ENCODE measurements around the gene NFAT5.

NFAT5 gene

DNA sequence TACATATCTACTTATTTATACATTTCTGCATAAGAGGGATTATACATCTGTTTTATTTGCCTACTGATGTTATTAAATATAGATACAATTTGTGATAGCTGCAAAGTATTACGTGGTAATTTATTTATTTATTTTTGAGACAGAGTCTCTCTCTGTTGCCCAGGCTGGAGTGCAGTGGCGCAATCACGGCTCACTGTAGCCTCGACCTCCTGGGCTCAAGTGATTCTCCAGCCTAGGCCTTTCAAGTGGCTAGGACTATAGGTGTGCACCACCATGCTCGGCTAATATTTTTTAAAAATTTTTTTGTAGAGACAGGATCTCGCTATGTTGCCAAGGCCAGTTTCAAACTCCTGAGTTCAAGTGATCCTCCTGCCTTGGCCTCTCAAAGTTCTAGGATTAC, 35.5 kb downstream of the NFAT5 start:
- TF ChIP-seq, protein P1, sequence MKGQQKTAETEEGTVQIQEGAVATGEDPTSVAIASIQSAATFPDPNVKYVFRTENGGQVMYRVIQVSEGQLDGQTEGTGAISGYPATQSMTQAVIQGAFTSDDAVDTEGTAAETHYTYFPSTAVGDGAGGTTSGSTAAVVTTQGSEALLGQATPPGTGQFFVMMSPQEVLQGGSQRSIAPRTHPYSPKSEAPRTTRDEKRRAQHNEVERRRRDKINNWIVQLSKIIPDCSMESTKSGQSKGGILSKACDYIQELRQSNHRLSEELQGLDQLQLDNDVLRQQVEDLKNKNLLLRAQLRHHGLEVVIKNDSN (IDR thresholded peaks at IDR 0.05) = no peak
- TF ChIP-seq TAF1 (IDR thresholded peaks at IDR 0.05; ENCODE audit: low read depth) (no peak), TEAD4 (IDR thresholded peaks at IDR 0.05) (no peak), EP300 (IDR thresholded peaks at IDR 0.05; ENCODE audit: borderline replicate concordance) (no peak)

DNA sequence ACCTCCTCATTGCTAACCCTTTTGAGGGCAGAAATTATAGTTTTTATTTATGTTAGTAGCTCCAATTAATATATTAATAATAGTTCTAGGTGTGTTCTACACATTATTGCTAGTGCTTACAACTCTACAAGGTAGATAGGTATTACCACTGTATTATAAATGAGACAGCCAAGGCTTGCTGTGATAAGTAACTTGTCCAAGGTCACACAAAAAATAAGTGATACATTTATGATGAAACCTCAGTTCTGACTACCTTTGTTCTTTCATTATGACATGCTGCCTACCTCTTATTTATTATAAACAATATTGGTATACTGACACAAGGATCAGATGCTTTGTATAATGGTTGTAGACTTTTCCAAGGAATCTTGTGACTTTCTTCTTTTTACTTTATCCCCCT, 41.2 kb downstream of the NFAT5 start:
- TF ChIP-seq CREB1 (IDR thresholded peaks at IDR 0.05; ENCODE audit: low read depth) (no peak), TEAD4 (IDR thresholded peaks at IDR 0.05) (no peak), CEBPB (IDR thresholded peaks at IDR 0.05) (no peak), EGR1 (IDR thresholded peaks at IDR 0.05) (no peak), FOXM1 (IDR thresholded peaks at IDR 0.05; ENCODE audit: borderline replicate concordance, low read depth) (no peak), YY1 (IDR thresholded peaks at IDR 0.05; ENCODE audit: low read depth) (no peak), RAD21 (IDR thresholded peaks at IDR 0.05; ENCODE audit: low read depth) (no peak), TCF12 (IDR thresholded peaks at IDR 0.05; ENCODE audit: low read depth) (no peak), NFIC (IDR thresholded peaks at IDR 0.05) (no peak), TAF1 (IDR thresholded peaks at IDR 0.05; ENCODE audit: low read depth) (no peak)
- TF ChIP-seq, protein P1 (IDR thresholded peaks at IDR 0.05) = no peak

DNA sequence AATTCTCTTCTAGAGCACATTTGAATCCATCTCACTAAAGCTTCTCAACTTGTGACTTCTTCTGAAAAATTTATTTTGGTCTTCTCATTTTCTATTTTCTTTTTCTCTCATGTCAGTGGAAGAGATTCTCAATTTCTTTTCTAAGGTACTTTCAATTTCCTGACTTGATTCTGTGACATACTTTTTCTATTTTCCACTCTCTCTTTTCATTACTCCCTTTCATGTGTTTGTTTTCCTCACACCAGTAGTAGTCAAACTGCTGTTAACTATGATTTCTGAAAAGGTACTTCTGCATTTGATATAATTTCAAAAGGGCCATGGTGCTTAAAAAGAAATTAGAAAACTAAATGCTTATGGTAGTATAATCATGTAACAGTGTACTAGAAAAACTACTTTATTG, 41.9 kb downstream of the NFAT5 start:
- TF ChIP-seq EP300 (IDR thresholded peaks at IDR 0.05; ENCODE audit: borderline replicate concordance) = no peak

DNA sequence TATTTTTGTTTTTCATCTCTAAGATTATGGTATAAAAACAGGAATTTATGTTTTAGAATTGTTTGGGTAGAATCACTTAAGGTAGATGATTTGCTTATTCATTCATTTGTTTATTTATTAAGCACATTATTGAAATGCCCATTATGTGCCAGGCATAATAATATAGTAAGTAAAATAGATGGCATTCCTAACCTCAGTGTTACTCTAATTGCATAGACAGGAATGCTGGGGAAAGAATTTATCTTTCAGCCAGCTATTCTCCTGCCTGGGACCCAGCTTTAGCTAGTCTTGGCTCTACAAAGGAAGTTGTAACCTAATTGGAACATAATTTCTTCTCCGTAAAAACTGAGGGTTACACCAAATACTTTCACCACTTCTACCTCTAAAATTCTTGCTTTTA, 44.6 kb downstream of the NFAT5 start:
- TF ChIP-seq ZBTB7A (IDR thresholded peaks at IDR 0.05; ENCODE audit: low read depth) (no peak), TAF1 (IDR thresholded peaks at IDR 0.05; ENCODE audit: low read depth) (no peak), TCF12 (IDR thresholded peaks at IDR 0.05; ENCODE audit: low read depth) (no peak), CREB1 (IDR thresholded peaks at IDR 0.05; ENCODE audit: low read depth) (no peak), RAD21 (IDR thresholded peaks at IDR 0.05; ENCODE audit: low read depth) (no peak), TEAD4 (IDR thresholded peaks at IDR 0.05) (peak; percentile 36; the same call in 1 of the 2 replicates), NFIC (IDR thresholded peaks at IDR 0.05) (no peak)
- TF ChIP-seq, protein P2, sequence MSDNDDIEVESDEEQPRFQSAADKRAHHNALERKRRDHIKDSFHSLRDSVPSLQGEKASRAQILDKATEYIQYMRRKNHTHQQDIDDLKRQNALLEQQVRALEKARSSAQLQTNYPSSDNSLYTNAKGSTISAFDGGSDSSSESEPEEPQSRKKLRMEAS (IDR thresholded peaks at IDR 0.05) = no peak

DNA sequence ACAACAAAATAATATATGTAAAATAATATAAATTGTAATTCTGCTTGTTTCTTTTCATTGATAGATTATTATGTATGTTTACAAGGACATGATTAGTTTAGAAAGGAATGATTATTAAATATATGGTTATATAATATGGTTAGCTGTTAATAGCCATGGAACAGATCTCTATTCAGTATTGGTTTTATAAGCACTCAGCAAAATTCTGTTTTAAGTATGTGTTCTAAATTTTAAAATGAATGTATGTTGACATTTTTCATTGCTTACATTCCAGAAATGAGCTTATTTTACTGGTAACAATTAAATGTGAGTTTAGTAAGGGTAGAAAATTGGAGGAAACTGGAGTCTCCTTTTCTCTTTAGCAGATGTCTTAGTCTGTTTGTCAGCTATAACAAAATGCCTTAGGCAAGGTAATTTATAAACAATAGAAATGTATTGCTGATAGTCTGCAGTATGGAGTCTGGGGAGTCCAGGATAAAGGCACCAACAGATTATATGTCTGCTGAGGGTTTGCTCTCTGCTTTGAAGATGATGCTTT, 45.4 kb downstream of the NFAT5 start:
- TF ChIP-seq CEBPB (IDR thresholded peaks at IDR 0.05) (no peak), EGR1 (IDR thresholded peaks at IDR 0.05) (no peak), NFIC (IDR thresholded peaks at IDR 0.05) (no peak), ZBTB7A (IDR thresholded peaks at IDR 0.05; ENCODE audit: low read depth) (no peak), RAD21 (IDR thresholded peaks at IDR 0.05; ENCODE audit: low read depth) (no peak), YY1 (IDR thresholded peaks at IDR 0.05; ENCODE audit: low read depth) (no peak), TCF12 (IDR thresholded peaks at IDR 0.05; ENCODE audit: low read depth) (no peak), TAF1 (IDR thresholded peaks at IDR 0.05; ENCODE audit: low read depth) (no peak), EP300 (IDR thresholded peaks at IDR 0.05; ENCODE audit: borderline replicate concordance) (no peak), FOXM1 (IDR thresholded peaks at IDR 0.05; ENCODE audit: borderline replicate concordance, low read depth) (no peak)
- TF ChIP-seq, protein P2 (IDR thresholded peaks at IDR 0.05) = no peak
- TF ChIP-seq, protein P1 (IDR thresholded peaks at IDR 0.05) = no peak

DNA sequence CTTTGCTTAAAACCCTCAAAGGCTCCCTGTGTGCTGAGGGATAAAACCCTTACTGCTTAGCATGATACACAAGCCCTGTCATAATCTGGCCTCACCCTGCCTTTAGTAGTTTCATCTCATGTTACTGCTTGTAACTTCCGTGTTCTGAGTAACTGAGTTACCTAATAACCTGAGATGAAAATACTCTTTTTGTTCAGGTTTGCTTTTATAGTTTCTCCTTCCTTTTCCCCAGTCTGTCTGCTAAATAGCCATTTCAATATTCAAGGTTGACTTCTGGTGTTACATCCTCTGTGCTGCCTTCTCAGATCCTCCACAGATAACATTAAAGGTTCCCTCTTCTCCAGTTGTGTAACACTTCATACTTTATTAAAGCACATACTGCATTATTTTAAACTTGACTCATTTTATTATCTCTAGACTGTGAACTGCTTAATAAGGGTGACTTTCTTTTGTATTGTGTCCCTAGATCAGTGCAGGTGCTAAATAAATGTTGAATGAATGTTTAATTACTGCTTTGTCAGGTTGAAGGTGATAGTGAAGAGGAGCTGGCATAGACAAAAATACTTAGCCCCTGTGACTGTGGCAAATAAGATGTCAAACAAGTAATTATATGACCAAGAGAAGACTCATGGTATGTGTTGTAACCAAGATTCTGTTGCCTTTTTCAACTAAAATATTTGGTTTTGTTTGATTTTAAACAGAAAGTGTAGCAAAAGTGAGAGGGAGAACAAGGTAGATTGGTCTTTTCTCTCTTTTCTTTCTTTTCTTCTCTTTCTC, 47.8 kb downstream of the NFAT5 start:
- no peak for TF ChIP-seq TCF12 (IDR thresholded peaks at IDR 0.05; ENCODE audit: low read depth)

DNA sequence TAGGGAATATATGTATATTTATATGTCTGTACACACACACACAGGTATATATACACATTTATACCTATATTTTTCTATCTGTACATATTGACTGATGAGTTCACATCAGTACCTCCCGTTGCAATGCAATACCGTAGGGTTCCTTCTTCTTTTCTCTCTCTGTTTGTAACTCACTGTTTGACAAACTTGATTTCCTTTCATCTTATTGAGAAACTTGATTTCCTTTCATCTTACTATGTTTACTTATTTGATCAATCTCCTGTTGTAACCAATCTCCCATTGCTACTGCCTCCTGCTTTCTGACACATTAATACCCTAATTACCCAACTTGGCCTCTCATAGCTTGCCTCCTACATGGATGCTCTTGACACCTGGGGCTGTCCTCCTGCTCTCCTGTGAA, 49.8 kb downstream of the NFAT5 start:
- no peak for TF ChIP-seq EP300 (IDR thresholded peaks at IDR 0.05; ENCODE audit: borderline replicate concordance)
- TF ChIP-seq, protein P3, sequence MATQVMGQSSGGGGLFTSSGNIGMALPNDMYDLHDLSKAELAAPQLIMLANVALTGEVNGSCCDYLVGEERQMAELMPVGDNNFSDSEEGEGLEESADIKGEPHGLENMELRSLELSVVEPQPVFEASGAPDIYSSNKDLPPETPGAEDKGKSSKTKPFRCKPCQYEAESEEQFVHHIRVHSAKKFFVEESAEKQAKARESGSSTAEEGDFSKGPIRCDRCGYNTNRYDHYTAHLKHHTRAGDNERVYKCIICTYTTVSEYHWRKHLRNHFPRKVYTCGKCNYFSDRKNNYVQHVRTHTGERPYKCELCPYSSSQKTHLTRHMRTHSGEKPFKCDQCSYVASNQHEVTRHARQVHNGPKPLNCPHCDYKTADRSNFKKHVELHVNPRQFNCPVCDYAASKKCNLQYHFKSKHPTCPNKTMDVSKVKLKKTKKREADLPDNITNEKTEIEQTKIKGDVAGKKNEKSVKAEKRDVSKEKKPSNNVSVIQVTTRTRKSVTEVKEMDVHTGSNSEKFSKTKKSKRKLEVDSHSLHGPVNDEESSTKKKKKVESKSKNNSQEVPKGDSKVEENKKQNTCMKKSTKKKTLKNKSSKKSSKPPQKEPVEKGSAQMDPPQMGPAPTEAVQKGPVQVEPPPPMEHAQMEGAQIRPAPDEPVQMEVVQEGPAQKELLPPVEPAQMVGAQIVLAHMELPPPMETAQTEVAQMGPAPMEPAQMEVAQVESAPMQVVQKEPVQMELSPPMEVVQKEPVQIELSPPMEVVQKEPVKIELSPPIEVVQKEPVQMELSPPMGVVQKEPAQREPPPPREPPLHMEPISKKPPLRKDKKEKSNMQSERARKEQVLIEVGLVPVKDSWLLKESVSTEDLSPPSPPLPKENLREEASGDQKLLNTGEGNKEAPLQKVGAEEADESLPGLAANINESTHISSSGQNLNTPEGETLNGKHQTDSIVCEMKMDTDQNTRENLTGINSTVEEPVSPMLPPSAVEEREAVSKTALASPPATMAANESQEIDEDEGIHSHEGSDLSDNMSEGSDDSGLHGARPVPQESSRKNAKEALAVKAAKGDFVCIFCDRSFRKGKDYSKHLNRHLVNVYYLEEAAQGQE (IDR thresholded peaks at IDR 0.05; ENCODE audit: low read depth) = no peak
- TF ChIP-seq CREB1 (IDR thresholded peaks at IDR 0.05; ENCODE audit: low read depth) = no peak
- TF ChIP-seq TEAD4 (IDR thresholded peaks at IDR 0.05) = no peak
- no peak for TF ChIP-seq CEBPB (IDR thresholded peaks at IDR 0.05)
- TF ChIP-seq NFIC (IDR thresholded peaks at IDR 0.05) = no peak
- TF ChIP-seq TAF1 (IDR thresholded peaks at IDR 0.05; ENCODE audit: low read depth) = no peak
- no peak for TF ChIP-seq TCF12 (IDR thresholded peaks at IDR 0.05; ENCODE audit: low read depth)
- TF ChIP-seq, protein P1 (IDR thresholded peaks at IDR 0.05) = no peak
- no peak for TF ChIP-seq FOXM1 (IDR thresholded peaks at IDR 0.05; ENCODE audit: borderline replicate concordance, low read depth)
- TF ChIP-seq, protein P2 (IDR thresholded peaks at IDR 0.05) = no peak
- TF ChIP-seq RAD21 (IDR thresholded peaks at IDR 0.05; ENCODE audit: low read depth) = no peak
- TF ChIP-seq YY1 (IDR thresholded peaks at IDR 0.05; ENCODE audit: low read depth) = no peak

Measured in Ishikawa (cell line).